ENCODE results near the gene TSPAN9.

- no peak for TF ChIP-seq CTCF (IDR thresholded peaks at IDR 0.05)
- no peak for TF ChIP-seq POLR2A (IDR thresholded peaks at IDR 0.05)
Observed at GRCh38 chr12:3206536-3207072, 129.4 kb downstream of the TSPAN9 start.

Measured in body of pancreas (tissue), 4 donors.